Subcutaneous adipose tissue (tissue), 4 donors: ENCODE data around the gene SCYL1. TPM values are rescaled to one million over a fixed set of nuclear protein-coding genes. Genes with fewer than 3 reads are reported as not detected.

ENCODE experiments used
- total RNA-seq, 4 donors: library from RNA; depleted of rRNA; stranded (reverse); fragments of >200 nt; gene quantifications; one replicate each; pipeline ENCODE4 v1.1.0, GENCODE V29; 2016
- TF ChIP-seq, protein P1 (sequence below): fragments of 450-650 bp; IDR thresholded peaks from one replicate; pipeline ENCODE4 v1.5.1; 2016; ENCODE audit warnings: low read depth, mild to moderate bottlenecking, control low read depth, antibody characterized with exemption, moderate library complexity

The SCYL1 gene
- total RNA-seq, 4 donors from 2014 or later, result 63.1 to 85.3 (median 67.0) TPM

DNA sequence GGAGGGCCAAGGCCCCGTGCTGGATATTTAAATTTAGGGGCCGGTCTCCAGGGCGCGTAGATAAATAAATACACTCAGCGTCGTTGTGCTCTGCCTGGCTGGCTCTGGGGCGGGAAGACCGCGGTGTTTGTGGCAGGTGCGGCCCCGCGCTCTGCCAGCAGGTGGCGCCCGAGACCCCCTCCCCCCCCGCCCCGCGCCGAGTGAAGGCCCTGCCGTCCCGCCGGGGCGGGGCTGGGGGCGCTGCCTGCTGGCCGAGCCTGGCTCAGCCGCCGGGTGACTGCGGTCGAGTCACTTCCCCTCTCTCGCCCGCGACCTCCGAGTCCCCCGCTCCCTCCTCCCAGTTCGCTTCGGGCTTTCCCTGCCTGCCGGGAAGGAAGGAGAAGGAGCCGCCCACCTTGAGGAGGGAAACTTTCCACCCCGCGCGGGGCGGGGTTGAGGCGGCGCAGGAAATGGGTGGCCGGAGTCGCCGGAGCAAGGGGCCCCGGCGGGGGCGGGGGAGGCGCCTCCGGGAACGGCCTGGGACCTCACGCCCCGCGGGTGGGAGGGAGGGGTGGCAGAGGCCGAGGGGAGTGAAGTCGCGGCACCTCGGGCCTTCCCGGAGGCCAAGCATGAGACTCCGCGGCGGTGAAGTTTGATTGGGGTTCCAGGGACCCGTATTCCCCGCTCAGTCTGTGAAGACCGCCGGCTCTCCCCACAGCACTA, 49.4 kb downstream of the SCYL1 start:
- TF ChIP-seq, protein P1, sequence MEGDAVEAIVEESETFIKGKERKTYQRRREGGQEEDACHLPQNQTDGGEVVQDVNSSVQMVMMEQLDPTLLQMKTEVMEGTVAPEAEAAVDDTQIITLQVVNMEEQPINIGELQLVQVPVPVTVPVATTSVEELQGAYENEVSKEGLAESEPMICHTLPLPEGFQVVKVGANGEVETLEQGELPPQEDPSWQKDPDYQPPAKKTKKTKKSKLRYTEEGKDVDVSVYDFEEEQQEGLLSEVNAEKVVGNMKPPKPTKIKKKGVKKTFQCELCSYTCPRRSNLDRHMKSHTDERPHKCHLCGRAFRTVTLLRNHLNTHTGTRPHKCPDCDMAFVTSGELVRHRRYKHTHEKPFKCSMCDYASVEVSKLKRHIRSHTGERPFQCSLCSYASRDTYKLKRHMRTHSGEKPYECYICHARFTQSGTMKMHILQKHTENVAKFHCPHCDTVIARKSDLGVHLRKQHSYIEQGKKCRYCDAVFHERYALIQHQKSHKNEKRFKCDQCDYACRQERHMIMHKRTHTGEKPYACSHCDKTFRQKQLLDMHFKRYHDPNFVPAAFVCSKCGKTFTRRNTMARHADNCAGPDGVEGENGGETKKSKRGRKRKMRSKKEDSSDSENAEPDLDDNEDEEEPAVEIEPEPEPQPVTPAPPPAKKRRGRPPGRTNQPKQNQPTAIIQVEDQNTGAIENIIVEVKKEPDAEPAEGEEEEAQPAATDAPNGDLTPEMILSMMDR, result no peak

DNA sequence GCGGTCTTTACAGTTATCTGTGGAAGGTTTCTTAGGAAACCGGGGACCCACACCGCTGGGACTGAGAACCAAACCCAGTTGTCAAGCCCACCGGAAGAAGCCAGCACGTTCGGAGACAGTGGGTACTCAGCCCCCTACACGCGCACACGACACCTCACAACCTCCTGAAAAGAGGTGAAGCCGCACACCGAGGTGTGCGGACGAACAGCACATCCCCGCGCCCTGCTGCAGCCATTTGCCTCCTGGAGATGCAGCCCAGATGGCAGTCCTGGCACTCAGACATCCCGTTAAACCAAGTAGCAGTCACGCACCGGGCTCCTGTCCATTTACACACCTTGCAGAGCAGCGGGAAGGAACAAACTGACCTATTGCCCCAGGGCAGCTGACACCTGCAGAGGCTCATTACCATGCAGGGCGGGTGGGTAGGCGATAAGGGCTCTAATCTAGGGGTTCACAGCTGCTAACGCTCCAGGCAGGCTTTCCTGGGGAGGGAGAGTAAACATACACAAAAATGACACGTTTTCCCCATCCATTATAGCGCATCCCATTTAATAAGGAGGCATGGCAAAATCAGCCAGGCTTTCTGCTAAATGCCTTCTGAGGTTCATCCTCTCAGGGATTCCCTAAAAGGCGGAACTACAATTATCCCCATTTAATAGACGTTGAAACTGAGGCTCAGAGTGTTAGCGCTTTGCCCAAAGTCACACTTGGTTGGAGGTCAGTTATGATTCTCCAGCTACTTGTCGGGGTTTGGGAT, 50.1 kb downstream of the SCYL1 start:
- TF ChIP-seq, protein P1, result no peak

DNA sequence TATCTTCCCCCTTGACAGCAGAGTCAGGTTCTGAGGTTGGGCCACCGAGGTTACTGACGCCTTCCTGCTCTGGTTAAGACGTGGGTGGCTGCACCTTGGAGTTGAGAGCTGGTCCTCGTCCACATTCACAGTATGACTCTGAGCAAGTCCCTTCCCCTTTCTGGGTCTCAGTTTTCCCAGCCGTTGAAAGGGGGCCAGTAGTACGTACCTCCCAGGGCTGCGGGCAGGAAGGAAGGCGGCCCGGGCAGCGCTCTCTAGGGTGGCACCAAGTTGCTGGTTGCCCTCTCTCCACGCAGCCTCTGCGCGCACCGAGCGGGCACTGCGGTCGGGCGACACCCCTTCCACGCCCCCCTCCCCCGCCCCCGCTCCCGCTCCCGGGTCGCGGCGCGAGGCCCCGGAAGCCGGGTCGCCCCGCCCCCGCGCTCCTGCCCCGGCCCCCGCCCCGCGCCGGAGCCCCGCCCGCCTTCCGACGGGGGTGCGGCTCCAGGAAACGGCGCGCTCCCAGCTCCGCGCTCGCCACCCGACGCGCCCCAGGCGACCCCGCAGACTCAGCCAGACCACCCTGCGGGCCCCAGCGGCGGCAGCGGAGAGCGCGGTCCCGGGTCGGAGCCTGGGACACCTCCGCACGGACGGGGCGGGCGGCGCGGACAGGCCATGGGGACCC, 50.8 kb downstream of the SCYL1 start, which contains the start of gene EHBP1L1:
Gene EHBP1L1, plus strand, starts transcription at position 486 of the 664 bp plus-strand sequence. CDS start 250 bp downstream, outside the sequence.
- TF ChIP-seq, protein P1, result no peak

DNA sequence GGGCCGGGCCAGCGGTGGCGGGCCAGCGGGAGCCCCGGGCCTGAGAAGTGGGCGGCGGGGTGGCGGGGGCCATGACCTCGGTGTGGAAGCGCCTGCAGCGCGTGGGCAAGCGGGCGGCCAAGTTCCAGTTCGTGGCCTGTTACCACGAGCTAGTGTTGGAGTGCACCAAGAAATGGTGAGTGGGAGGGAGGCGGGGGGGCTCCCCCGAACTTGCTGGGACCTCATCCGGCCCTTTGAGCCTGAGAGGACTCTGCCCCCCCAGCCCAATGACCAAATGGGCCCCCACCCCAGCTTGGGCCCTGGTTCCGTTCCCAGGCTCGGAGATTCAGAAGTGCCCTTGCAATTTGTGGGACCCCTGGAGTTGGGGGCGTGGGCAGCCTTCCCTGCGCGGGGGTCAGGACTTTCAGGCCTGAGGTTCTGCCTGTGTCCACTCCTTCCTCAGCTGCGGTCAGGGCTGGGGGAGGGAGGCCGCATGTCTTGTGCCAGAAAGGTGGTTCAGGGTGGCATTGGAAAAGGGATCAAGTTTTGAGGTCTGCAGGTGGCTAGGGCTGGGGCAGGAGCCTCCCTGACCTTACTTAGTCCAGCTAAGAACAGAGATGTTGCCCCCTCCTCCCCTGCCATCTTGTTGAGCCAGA, 51.5 kb downstream of the SCYL1 start:
- TF ChIP-seq, protein P1, result no peak

DNA sequence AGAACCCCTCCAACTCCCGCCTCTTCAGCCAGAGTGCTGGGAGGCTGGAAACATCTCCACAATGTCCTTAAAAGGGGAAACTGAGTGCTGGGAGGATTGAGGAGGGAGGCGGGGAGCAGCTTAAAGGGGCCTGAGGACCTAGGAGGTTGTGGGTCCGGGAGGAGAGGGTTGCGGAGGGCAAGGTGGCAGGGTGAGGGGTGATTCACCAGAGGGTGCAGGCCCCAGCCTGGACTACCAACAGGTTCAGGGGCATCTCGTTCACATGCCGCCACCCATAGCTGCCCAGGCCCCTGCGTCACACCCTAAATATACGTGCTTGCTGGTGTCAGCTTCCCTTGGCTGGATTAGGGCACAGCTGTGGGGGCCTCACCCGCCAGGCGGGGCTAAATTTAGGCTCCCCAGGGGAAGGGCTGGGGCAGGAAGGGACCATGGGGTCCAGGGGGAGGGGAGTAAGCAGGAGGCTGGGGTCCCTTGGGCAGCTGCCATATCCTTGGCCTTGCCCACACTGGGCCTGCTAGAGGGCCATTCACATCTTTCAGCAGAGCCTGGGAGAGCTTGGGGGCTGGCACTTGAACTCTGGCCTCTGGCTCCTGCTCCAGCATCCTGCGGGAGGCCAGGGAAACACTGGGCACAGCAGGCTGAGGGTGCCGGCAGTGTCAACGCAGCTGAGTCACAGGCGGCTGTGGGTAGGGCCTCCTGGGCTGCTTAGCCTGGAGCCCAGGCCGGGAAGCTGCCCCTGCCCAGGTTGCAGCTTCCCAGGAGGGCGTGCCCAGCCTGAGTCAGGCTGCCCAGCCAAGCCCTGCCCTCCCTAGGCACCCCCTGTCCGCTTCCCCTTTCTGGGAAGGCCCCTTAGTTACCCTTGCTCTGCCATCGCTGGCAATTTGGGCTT, 52.2 kb downstream of the SCYL1 start:
- TF ChIP-seq, protein P1, result no peak

DNA sequence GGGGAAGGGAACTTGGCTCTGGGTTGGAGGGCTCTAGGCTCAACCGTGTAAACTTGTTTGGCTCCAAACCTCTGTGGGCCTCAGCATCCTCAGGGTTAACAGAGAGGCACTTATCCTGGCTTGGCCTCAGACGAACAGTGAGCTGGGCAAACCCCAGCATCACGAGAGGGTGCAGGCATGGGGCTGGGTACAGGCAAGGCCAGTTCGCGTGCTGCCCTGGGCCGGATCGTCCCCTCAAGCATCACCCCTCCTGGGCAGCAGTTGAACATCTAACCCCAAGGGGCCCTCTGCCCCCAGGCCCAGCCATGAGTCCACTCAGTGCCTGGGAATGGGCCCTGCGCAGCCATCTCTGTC, 52.9 kb downstream of the SCYL1 start:
- TF ChIP-seq, protein P1, result no peak
